ENCODE data around the gene TNIP3.
"Not testable (repeated sequence)": the region's sequence is repeated elsewhere in the genome, so short reads cannot be mapped to it uniquely, and the experiment has no call there.

TNIP3 gene

GRCh38 chr4:121177246-121178137, 13.4 kb upstream of the TNIP3 start:
- no peak for DNase-seq

DNA sequence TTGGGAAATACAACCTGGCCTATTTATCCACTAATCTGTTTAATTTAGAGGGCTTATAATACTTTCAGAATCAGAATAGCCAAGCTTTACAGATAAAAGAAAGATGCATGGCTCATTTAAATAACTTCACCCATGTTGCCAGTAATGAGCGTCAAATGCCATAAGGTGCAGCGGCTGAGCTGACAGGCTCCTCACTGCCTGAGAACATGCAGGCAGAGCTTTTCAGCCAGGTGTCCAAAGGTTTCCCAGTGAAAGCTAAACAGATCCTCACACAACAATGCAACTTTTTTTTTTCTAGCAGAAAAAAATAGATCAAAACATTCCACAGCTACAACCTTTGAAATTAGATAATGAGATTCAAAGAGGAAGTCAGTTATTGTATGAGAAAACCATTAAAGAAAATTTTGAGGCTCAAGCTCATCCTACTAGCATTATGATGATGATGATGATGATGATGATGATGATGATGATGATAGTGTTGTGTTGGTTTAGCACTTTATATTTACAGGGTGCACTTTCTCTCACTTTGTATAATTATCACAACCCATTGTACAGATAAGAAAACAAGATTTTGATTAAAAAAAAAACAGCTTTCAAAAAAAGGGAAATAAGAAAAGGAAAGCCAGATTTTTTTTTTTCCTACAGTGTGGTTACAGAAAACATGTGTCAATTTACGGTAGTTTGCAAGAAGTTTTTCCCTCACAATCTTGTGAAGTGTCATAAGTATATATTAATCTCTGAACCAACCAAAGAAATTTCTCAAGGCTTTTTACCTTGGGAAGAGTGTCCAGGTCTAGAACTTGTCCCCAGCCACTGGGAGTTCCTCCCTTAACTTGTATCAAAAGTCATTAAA, 12.2 kb upstream of the TNIP3 start:
- no peak for DNase-seq

GRCh38 chr4:121171477-121171876, 7.4 kb upstream of the TNIP3 start:
- DNase-seq = not testable (repeated sequence)

GRCh38 chr4:121168446-121169281, 4.5 kb upstream of the TNIP3 start:
- DNase-seq = no peak

DNA sequence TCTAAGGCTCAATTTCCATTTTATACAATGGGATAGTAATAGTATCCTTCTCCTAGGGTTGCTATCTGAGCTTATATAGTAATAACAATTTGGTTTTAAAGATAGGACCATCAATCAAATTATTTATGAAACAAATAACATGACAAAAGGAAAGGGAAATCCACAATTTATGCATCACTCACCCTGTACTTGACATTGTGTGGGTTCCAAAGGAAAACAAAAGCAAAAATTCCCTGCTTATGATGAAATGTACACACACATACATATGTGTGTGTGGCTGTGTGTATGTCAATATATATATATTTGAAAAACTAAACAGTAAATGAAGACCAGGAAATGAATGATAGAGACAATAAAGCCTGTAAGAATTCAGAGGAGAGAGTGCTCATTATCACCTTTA, 2.9 kb upstream of the TNIP3 start:
- no peak for DNase-seq

GRCh38 chr4:121165206-121165605, 1.1 kb upstream of the TNIP3 start:
- DNase-seq = no peak

DNA sequence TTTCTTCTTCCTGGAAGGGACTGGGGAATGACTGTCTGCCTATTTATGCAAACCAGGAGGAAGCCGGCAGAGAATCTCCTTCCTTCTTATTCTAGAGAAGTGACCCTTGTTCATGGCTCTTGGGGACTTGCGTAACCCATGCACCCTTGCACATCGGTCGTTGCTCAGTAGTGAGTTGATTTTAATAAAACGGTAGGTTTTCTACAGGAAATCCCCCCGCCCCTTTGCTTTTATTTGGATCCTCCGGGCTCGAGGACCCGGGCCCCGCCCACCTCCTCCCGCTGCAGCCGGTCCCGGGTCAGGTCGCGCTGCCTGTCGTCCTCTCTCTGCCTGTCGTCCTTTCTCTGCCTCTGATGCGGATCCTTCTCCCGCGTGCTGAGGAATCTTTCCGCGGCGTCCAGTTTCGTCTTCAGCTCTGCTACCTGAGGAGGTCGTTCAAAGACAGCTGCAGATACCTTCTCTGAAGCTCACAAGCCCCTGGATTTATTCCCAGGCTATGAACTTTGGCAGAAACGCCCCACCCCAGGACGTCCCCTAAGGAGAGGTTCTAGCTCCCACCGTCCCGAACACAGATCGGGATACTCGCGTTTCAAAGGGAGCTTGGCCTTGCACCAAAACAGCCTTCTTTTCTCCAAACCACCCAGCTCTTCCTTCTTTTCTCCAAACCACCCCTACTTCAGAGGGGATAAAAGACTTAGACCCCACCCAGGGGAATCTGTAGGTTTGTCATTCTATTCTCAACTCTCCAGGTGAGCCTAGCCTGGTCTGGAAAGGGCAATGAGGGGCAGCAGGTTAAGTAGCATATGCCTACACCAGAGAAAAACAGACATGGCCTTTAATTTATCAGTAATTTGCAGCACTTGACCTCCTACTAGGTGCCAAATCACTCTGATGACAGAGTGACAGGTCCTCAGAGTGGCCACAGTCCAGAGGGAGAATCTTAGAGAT, 7.0 kb downstream of the TNIP3 start:
- DNase-seq = no peak

GRCh38 chr4:121155893-121156292, 8.2 kb downstream of the TNIP3 start:
- DNase-seq = no peak

DNA sequence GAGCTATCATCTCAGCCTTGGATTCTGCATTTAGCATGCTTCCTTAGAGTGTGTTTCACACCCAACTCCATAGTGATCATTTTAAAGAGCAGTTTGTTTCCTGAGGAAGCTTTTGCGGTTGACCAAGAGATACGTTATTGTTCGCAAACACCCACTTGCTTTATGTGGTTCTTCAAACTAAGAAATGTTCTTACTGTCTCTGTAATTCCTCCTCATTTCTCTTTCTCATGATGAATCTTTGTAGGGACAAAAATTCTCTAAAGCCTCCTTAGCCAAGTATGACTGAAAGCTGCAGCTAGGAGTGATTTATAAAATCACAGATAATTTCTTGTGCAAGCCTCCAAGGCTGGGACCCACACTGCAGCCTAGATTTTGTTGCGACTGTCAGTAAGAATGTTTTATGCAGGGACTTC, 10.0 kb downstream of the TNIP3 start:
- no peak for DNase-seq

DNA sequence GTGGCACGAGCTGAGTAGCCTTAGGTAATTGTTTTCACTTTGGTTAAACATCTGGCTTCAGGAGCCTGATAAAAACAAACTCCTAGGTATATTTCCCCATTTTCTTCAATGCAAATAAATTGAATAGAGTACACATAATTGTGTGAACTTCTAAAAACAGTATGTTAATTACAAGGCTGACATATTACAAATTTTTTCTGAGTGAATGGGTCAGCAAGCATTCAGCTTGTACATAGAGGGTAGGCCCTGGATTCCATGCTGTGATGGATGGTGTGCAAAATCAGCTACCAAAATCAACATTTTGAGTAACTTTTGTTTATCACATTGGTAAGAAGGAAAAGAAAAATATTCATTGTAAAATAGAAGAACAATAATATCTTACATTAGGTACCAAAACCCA, 12.2 kb downstream of the TNIP3 start:
- no peak for DNase-seq

DNA sequence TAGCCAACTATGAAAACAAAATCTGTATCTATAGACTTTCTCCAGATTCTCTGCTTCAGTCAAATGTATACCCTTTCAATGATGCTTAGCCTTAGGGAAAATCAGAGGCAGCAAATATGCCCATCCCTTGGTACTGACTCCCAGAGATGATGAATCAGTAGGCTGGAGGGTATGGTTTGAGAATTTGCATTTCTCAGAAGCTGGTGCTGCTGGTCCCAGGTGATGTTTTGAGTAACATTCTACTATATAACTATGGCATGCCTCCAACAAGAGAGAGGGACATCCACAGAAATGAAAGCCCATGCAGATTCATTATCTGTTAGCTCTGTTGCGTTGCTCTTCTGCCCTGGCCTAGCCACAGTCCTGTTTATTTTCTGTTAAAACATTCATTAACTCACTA, 13.6 kb downstream of the TNIP3 start:
- no peak for DNase-seq

DNA sequence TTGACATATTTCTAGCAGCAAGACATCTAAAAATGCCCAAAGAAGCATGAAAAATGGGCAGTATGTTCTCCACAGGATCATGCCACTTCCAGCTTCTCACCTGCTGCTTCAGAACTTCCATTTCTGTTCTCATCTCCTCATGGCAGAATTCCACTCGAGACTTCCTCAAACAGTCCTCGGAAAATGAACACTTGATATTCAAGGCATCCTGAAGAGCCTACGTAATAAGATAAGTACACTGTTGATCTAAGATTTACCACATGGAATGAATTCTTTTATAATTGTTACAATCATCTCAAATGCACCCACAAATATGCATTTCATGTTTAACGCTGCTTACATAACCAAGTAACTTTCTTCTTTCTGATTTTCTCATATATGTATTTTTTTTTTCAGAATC, 14.1 kb downstream of the TNIP3 start:
- DNase-seq = no peak

DNA sequence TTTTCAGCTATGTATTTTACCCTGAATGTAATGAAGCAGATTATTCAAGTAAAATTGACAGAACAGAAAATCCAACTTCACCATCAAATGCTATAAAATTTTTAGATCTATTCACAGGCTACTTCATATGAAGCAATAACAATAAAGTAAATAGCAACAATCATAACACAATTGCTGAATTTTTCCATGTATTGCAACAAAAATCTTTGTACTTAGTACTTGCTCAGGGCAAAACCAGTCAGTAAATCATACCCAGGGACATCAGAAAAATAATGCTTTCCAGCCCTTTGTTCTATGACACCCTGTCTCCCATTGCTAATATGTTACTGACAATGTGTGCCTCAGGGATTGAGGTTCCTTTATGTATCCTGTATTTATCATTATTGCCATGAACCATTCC, 15.5 kb downstream of the TNIP3 start:
- DNase-seq = no peak

- DNase-seq = no peak
Observed at GRCh38 chr4:121148000-121148399, 16.1 kb downstream of the TNIP3 start.

DNA sequence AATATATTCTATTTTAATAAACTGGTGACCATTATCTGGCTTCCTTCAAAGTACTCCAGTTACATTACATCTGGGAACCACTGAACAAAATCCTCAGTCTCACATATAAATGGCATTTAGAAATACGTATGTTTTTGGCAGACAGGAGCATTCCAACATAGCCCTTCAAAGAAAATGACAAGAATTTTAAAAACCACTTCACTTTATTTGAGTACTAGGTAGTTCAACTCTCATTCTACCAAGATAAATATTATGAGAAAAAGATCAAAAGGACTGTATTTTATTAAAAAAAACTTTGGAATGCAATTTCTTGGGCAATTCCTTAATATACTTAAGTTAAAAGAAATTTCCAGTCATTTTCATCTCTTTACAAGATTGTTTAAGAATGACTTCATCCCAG, 17.6 kb downstream of the TNIP3 start:
- no peak for DNase-seq

DNA sequence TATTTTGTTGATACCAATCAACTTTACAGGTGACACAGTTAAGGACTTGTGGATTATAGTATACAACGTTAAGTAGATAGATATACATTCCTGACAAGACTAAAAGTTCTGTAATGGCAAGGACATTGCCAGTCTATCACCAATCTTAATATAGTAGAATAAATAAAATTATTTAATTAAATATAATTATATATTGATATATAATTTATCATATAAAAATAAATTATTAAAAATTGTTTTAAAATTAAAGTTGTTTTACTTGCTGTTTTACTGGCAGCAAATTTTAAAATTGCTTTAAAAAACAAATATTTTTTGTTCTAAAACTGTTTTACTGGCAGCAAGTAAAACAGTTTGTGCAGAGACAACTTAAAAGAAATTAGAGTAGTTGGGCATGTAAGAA, 18.7 kb downstream of the TNIP3 start:
- DNase-seq = no peak

- DNase-seq = no peak
Observed at GRCh38 chr4:121144021-121144420, 20.1 kb downstream of the TNIP3 start.

DNA sequence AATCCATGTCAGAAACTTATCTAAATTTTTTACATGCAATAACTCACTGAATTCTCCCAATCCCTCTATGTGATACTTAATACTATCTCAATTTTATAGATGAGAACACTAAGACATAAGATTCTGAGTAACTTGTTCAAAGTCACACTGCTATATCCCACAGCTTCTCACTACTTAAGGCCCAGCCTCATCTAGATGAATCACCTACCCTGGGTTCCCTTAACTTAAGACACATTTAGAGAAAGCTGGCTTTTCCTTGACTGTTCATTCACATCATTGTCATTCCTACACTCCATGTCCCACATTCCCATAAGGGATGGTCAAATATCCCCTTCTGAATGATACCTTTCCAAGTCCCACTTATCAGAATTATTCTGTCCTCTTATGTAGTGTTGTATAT, 21.0 kb downstream of the TNIP3 start:
- DNase-seq = no peak

DNA sequence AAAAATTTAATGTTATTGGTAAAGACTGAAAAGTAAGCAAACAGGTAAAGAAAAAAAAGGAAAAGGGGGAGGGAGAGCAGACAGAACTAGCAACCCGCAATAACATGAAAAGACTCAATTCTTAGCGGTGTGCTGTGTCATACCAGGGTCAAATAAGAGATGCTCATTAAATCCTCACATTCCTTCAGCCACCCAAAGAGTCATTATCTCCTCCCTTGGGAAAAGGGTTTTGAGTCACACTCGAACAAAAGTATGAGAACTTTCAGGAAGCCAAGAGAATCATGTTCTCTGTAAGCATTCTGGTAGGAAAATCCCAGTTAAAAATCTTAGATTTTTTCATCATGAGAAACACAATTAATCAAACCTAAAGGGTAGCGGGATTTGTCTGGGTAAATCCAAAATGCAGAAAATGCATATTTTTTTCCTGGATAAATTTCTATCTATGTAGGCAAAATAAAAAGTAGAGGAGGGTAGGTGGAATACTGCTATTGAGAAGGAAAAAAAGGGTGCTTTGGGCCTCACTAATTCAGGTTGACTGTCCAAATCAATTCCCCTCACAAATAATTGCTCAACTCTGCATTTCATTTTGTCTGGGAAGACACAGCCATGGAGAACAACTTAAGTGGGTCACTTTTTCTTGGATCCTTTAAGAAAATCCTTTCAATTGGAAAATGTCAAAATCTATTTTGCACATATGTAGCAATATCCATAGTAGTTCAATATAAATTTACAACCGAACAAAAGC, 23.2 kb downstream of the TNIP3 start:
- no peak for DNase-seq

GRCh38 chr4:121139533-121140222, 24.4 kb downstream of the TNIP3 start:
- no peak for DNase-seq

Data from NCI-H1694 treated with DMSO at 0.1 percent for 48 hours (cell line).